K562 (cell line): ENCODE measurements around the gene TRPM4. TPM values are rescaled to one million over a fixed set of nuclear protein-coding genes. Genes with fewer than 3 reads are reported as not detected.

ENCODE experiments used
- ATF2 ChIP-seq: sonication (generic); formaldehyde crosslinking; IDR thresholded peaks from 2 replicates; pipeline ENCODE4 v1.8.1; 2022; ENCODE audit warnings: missing genetic modification reagents
- DIDO1 ChIP-seq: fragments of 450-650 bp; IDR thresholded peaks from 2 replicates; pipeline ENCODE4 v1.6.1; 2016; ENCODE audit warnings: low read depth, missing biosample characterization, missing genetic modification characterization
- EWSR1 ChIP-seq: fragments of 450-650 bp; IDR thresholded peaks from 2 replicates; pipeline ENCODE4 v1.6.1; 2018; ENCODE audit warnings: borderline replicate concordance, mild to moderate bottlenecking, low read depth, moderate library complexity; ENCODE audit not compliant: partially characterized antibody
- KLF16 ChIP-seq: IDR thresholded peaks from 2 replicates; pipeline ENCODE4 v1.6.1; 2016; ENCODE audit warnings: antibody characterized with exemption
- MYBL2 ChIP-seq, 2 experiments: fragments of 450-650 bp in 1 of 2; sonication (generic) in 1 of 2; formaldehyde crosslinking in 1 of 2; IDR thresholded peaks; 2 replicates each; pipeline versions ENCODE4 v1.6.1 to v1.8.1; 2017 to 2022; ENCODE audit warnings: borderline replicate concordance in 1 of 2, inconsistent platforms in 1 of 2, low read depth in 1 of 2, mild to moderate bottlenecking in 1 of 2, missing genetic modification reagents in 1 of 2, moderate library complexity in 1 of 2
- PHTF2 ChIP-seq: fragments of 250-450 bp; sonication (Bioruptor Pico); IDR thresholded peaks from 2 replicates; pipeline ENCODE4 v1.5.0; 2021; ENCODE audit warnings: mild to moderate bottlenecking
- RBM14 ChIP-seq: fragments of 200-400 bp; formaldehyde crosslinking; IDR thresholded peaks from 2 replicates; pipeline ENCODE4 v1.6.1; 2018; ENCODE audit warnings: low read depth, mild to moderate bottlenecking, low read length, moderate library complexity, borderline replicate concordance; ENCODE audit not compliant: insufficient read depth
- YBX1 ChIP-seq: fragments of 450-650 bp; IDR thresholded peaks from 2 replicates; pipeline ENCODE4 v1.7.1; 2016; ENCODE audit warnings: mild to moderate bottlenecking
- ZNF184 ChIP-seq: sonication (generic); formaldehyde crosslinking; IDR thresholded peaks from 2 replicates; pipeline ENCODE4 v1.5.0; 2020; ENCODE audit warnings: missing genetic modification reagents
- polyA plus RNA-seq, 8 experiments: library from polyadenylated mRNA; depleted of rRNA in 4 of 8; stranded (reverse) in 5 of 8; unstranded in 3 of 8; fragments of >200 nt; fragmentation: Nextera tagmentation in 2 of 8; fragmentation: Illumina TruSeq in 1 of 8; extraction: Ambion mirVana in 2 of 8; extraction: Trizol in 1 of 8; gene quantifications; 2 replicates each; pipeline versions ENCODE4 v1.2.1 to v1.2.3, GENCODE V29; 2011 to 2014; ENCODE audit warnings: inconsistent platforms in 1 of 8, missing spikeins in 1 of 8
- total RNA-seq, 7 experiments: library from RNA; depleted of rRNA in 6 of 7; stranded (reverse); fragments of >200 nt in 6 of 7; fragmentation: Illumina TruSeq in 2 of 7; extraction: Trizol in 2 of 7; gene quantifications; 2 replicates each; pipeline versions ENCODE4 v1.2.1 to v1.2.3, GENCODE V29; 2011 to 2021; ENCODE audit warnings: low replicate concordance in 1 of 7
- TF ChIP-seq, protein P1 (sequence below): IDR thresholded peaks from 2 replicates; pipeline ENCODE4 v1.6.1; 2016; ENCODE audit warnings: missing genetic modification characterization, missing compliant biosample characterization
- TF ChIP-seq, protein P2 (sequence below): fragments of 150-350 bp; conservative IDR thresholded peaks from 2 replicates; pipeline ENCODE4 v1.6.1; 2014; ENCODE audit warnings: low read length
- TF ChIP-seq, protein P3 (sequence below): fragments of 250-450 bp; sonication (Bioruptor Pico); IDR thresholded peaks from 2 replicates; pipeline ENCODE4 v1.8.0; 2021; ENCODE audit warnings: borderline replicate concordance, mild to moderate bottlenecking, moderate library complexity; ENCODE audit not compliant: poor library complexity, severe bottlenecking

TRPM4 gene
- total and polyA plus RNA-seq, 9 of the 15 experiments (the other 6 are each of a cell fraction or from before 2014, with no cell fraction given): 6.5 to 45.4 (median 15.2) TPM

GRCh38 chr19:49224879-49225278, 67.3 kb downstream of the TRPM4 start (continued):
- no peak for TF ChIP-seq YBX1
- TF ChIP-seq EWSR1: no peak
- TF ChIP-seq, protein P1, sequence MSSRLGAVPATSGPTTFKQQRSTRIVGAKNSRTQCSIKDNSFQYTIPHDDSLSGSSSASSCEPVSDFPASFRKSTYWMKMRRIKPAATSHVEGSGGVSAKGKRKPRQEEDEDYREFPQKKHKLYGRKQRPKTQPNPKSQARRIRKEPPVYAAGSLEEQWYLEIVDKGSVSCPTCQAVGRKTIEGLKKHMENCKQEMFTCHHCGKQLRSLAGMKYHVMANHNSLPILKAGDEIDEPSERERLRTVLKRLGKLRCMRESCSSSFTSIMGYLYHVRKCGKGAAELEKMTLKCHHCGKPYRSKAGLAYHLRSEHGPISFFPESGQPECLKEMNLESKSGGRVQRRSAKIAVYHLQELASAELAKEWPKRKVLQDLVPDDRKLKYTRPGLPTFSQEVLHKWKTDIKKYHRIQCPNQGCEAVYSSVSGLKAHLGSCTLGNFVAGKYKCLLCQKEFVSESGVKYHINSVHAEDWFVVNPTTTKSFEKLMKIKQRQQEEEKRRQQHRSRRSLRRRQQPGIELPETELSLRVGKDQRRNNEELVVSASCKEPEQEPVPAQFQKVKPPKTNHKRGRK: no peak
- TF ChIP-seq ZNF184 (CRISPR knock-in tag): no peak
- no peak for TF ChIP-seq RBM14
- TF ChIP-seq, protein P2, sequence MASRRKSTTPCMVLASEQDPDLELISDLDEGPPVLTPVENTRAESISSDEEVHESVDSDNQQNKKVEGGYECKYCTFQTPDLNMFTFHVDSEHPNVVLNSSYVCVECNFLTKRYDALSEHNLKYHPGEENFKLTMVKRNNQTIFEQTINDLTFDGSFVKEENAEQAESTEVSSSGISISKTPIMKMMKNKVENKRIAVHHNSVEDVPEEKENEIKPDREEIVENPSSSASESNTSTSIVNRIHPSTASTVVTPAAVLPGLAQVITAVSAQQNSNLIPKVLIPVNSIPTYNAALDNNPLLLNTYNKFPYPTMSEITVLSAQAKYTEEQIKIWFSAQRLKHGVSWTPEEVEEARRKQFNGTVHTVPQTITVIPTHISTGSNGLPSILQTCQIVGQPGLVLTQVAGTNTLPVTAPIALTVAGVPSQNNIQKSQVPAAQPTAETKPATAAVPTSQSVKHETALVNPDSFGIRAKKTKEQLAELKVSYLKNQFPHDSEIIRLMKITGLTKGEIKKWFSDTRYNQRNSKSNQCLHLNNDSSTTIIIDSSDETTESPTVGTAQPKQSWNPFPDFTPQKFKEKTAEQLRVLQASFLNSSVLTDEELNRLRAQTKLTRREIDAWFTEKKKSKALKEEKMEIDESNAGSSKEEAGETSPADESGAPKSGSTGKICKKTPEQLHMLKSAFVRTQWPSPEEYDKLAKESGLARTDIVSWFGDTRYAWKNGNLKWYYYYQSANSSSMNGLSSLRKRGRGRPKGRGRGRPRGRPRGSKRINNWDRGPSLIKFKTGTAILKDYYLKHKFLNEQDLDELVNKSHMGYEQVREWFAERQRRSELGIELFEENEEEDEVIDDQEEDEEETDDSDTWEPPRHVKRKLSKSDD: no peak
- no peak for TF ChIP-seq ATF2 (CRISPR knock-in tag)
- TF ChIP-seq MYBL2 (IDR thresholded peaks at IDR 0.05; ENCODE audit: low read depth): no peak
- no peak for TF ChIP-seq MYBL2 (CRISPR knock-in tag; IDR thresholded peaks at IDR 0.05; ENCODE audit: borderline replicate concordance)
- TF ChIP-seq, protein P3, sequence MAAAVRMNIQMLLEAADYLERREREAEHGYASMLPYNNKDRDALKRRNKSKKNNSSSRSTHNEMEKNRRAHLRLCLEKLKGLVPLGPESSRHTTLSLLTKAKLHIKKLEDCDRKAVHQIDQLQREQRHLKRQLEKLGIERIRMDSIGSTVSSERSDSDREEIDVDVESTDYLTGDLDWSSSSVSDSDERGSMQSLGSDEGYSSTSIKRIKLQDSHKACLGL: no peak
- TF ChIP-seq KLF16: no peak
- TF ChIP-seq PHTF2: no peak
- no peak for TF ChIP-seq DIDO1 (tag)
